Mammary epithelial cell (primary cell): ENCODE measurements around the gene PRDM7.

ENCODE experiments used
- CTCF ChIP-seq, 2 donors: IDR thresholded peaks in 1 of 2; conservative IDR thresholded peaks in 1 of 2; 2 replicates each; pipeline ENCODE4 v1.5.1; 2011 to 2012; ENCODE audit warnings: inconsistent platforms in 2 of 2, low read length in 2 of 2, mild to moderate bottlenecking in 2 of 2, control low read depth in 1 of 2, low read depth in 1 of 2; ENCODE audit not compliant: insufficient read depth in 1 of 2; ENCODE audit errors: extremely low read depth in 1 of 2
- EZH2 ChIP-seq: IDR thresholded peaks from 2 replicates; pipeline ENCODE4 v1.6.1; 2012; ENCODE audit warnings: low read length, inconsistent platforms, borderline replicate concordance

GRCh38 chr16:90018297-90018651, 58.9 kb downstream of the PRDM7 start:
- TF ChIP-seq CTCF (conservative IDR thresholded peaks at IDR 0.05 in 1 of 2, IDR thresholded peaks at IDR 0.05 in 1 of 2; ENCODE audit: extremely low read depth in 1 of 2, insufficient read depth in 1 of 2, low read depth in 1 of 2, low read length in 2 of 2), result no peak
- TF ChIP-seq EZH2, result no peak
